H9 (cell line): ENCODE data around the gene FBXL16. TPM values are rescaled to one million over a fixed set of nuclear protein-coding genes. Genes with fewer than 3 reads are reported as not detected.
A peak's percentile ranks its signal among the peaks of the same experiment; 100 is the strongest.

ENCODE experiments used
- DNase-seq: peaks from one replicate; pipeline ENCODE4 v3.0.0-alpha.2; 2017
- H2AFZ ChIP-seq: one replicate; pipeline ENCODE4 v1.6.1; 2013; ENCODE audit warnings: mild to moderate bottlenecking, low read length, control low read depth, moderate library complexity
- H2AK5ac ChIP-seq: 2 replicates; pipeline ENCODE4 v1.6.1; 2013; ENCODE audit warnings: low read length, control low read depth, mixed read lengths; ENCODE audit not compliant: insufficient read length
- H2BK120ac ChIP-seq: one replicate; pipeline ENCODE4 v1.6.1; 2013; ENCODE audit warnings: low read depth, mild to moderate bottlenecking, low read length, control low read depth, inconsistent platforms; ENCODE audit not compliant: poor library complexity, severe bottlenecking
- H2BK12ac ChIP-seq: 2 replicates; pipeline ENCODE4 v1.6.1; 2013; ENCODE audit warnings: low read length, control low read depth, mixed read lengths, low read depth; ENCODE audit not compliant: insufficient read length
- H2BK15ac ChIP-seq: 2 replicates; pipeline ENCODE4 v1.6.1; 2013; ENCODE audit warnings: low read depth, low read length, control low read depth
- H2BK20ac ChIP-seq: one replicate; pipeline ENCODE4 v1.6.1; 2013; ENCODE audit warnings: low read depth, mild to moderate bottlenecking, low read length, control low read depth, inconsistent platforms; ENCODE audit not compliant: poor library complexity, severe bottlenecking
- H2BK5ac ChIP-seq: 2 replicates; pipeline ENCODE4 v1.6.1; 2013; ENCODE audit warnings: low read length, control low read depth, mixed read lengths; ENCODE audit not compliant: insufficient read length
- H3K14ac ChIP-seq: 2 replicates; pipeline ENCODE4 v1.6.1; 2013; ENCODE audit warnings: low read length, control low read depth; ENCODE audit not compliant: insufficient read depth
- H3K18ac ChIP-seq: 2 replicates; pipeline ENCODE4 v1.6.1; 2013; ENCODE audit warnings: low read depth, mild to moderate bottlenecking, mixed read lengths, low read length, control low read depth; ENCODE audit not compliant: insufficient read length
- H3K23ac ChIP-seq: 2 replicates; pipeline ENCODE4 v1.6.1; 2013; ENCODE audit warnings: low read length, control low read depth, mixed read lengths, low read depth; ENCODE audit not compliant: insufficient read length
- H3K23me2 ChIP-seq: 2 replicates; pipeline ENCODE4 v1.6.1; 2013; ENCODE audit warnings: low read depth, mild to moderate bottlenecking, mixed read lengths, low read length, control low read depth; ENCODE audit not compliant: insufficient read length, poor library complexity, severe bottlenecking
- H3K27ac ChIP-seq: 2 replicates; pipeline ENCODE4 v1.5.1; 2013; ENCODE audit warnings: low read length, control low read depth, mixed read lengths, low read depth; ENCODE audit not compliant: insufficient read length
- H3K27me3 ChIP-seq: 2 replicates; pipeline ENCODE4 v1.6.1; 2013; ENCODE audit warnings: low read length, control low read depth, inconsistent platforms; ENCODE audit not compliant: insufficient read depth
- H3K4ac ChIP-seq: 2 replicates; pipeline ENCODE4 v1.6.1; 2013; ENCODE audit warnings: low read depth, mild to moderate bottlenecking, control low read depth, inconsistent platforms, low read length, moderate library complexity
- H3K4me1 ChIP-seq: 2 replicates; pipeline ENCODE4 v1.6.1; 2013; ENCODE audit warnings: low read length, control low read depth, inconsistent platforms; ENCODE audit not compliant: insufficient read depth
- H3K4me2 ChIP-seq: 2 replicates; pipeline ENCODE4 v1.6.1; 2013; ENCODE audit warnings: low read length, control low read depth, mixed read lengths; ENCODE audit not compliant: insufficient read length, insufficient read depth
- H3K56ac ChIP-seq: 2 replicates; pipeline ENCODE4 v1.6.1; 2013; ENCODE audit warnings: low read depth, mild to moderate bottlenecking, mixed read lengths, low read length, control low read depth; ENCODE audit not compliant: insufficient read length
- H3K79me1 ChIP-seq: 2 replicates; pipeline ENCODE4 v1.6.1; 2013; ENCODE audit warnings: low read depth, mild to moderate bottlenecking, moderate library complexity, low read length, control low read depth, inconsistent platforms; ENCODE audit not compliant: insufficient read depth, poor library complexity, severe bottlenecking
- H3K79me2 ChIP-seq: 2 replicates; pipeline ENCODE4 v1.6.1; 2013; ENCODE audit warnings: low read length, control low read depth, inconsistent platforms; ENCODE audit not compliant: insufficient read depth
- H3K9ac ChIP-seq: 2 replicates; pipeline ENCODE4 v1.6.1; 2013; ENCODE audit warnings: low read length, control low read depth, mixed read lengths; ENCODE audit not compliant: insufficient read length; ENCODE audit errors: extremely low read depth
- H3K9me3 ChIP-seq: one replicate; pipeline ENCODE4 v1.6.1; 2013; ENCODE audit warnings: low read depth, low read length, inconsistent platforms; ENCODE audit not compliant: control insufficient read depth
- H3T11ph ChIP-seq: one replicate; pipeline ENCODE4 v1.6.1; 2013; ENCODE audit warnings: mild to moderate bottlenecking, low read length, control low read depth, inconsistent platforms
- H4K20me1 ChIP-seq: one replicate; pipeline ENCODE4 v1.6.1; 2013; ENCODE audit not compliant: control insufficient read depth, insufficient read length, insufficient read depth
- H4K5ac ChIP-seq: 2 replicates; pipeline ENCODE4 v1.6.1; 2013; ENCODE audit warnings: low read depth, mild to moderate bottlenecking, mixed read lengths, low read length, control low read depth; ENCODE audit not compliant: insufficient read length
- H4K8ac ChIP-seq: replicated peaks from 2 replicates; pipeline ENCODE4 v1.6.1; 2013; ENCODE audit warnings: low read length, control low read depth, mixed read lengths, low read depth; ENCODE audit not compliant: insufficient read length
- H4K91ac ChIP-seq: 2 replicates; pipeline ENCODE4 v1.6.1; 2013; ENCODE audit warnings: low read depth, mild to moderate bottlenecking, moderate library complexity, mixed read lengths, low read length, control low read depth; ENCODE audit not compliant: insufficient read length
- H3K27ac Mint-ChIP-seq, 3 experiments: 2 replicates in 2 of 3; 3 replicates in 1 of 3; pipeline ENCODE4 v1.8.0; 2020 to 2021; ENCODE audit warnings: mixed read lengths in 3 of 3, mild to moderate bottlenecking in 1 of 3, moderate library complexity in 1 of 3
- H3K27me3 Mint-ChIP-seq: 2 replicates; pipeline ENCODE4 v1.8.0; 2021; ENCODE audit warnings: low read depth, mild to moderate bottlenecking, moderate library complexity, mixed read lengths
- H3K36me3 Mint-ChIP-seq, 3 experiments: 2 replicates in 2 of 3; 3 replicates in 1 of 3; pipeline ENCODE4 v1.8.0; 2020 to 2021; ENCODE audit warnings: low read depth in 3 of 3, mixed read lengths in 3 of 3; ENCODE audit not compliant: insufficient read depth in 1 of 3
- H3K4me1 Mint-ChIP-seq, 2 experiments: 2 replicates each; pipeline ENCODE4 v1.8.0; 2020; ENCODE audit warnings: mixed read lengths in 2 of 2
- H3K4me3 Mint-ChIP-seq, 2 experiments: 2 replicates in 1 of 2; 3 replicates in 1 of 2; pipeline ENCODE4 v1.8.0; 2020 to 2021; ENCODE audit warnings: mild to moderate bottlenecking in 2 of 2, mixed read lengths in 2 of 2, moderate library complexity in 1 of 2
- H3K9me3 Mint-ChIP-seq, 2 experiments: 2 replicates in 1 of 2; 3 replicates in 1 of 2; pipeline ENCODE4 v1.8.0; 2020; ENCODE audit warnings: mild to moderate bottlenecking in 2 of 2, mixed read lengths in 2 of 2, moderate library complexity in 1 of 2
- WGBS: extraction: QIAGEN DNeasy Blood & Tissue Kit; methylation state at CpG from one replicate; pipeline ENCODE4 v1.1.7; 2013; ENCODE audit warnings: missing lambda C conversion rate, low lambda C conversion rate, mixed read lengths; ENCODE audit not compliant: insufficient read length; ENCODE audit errors: extremely low coverage; 5-methylcytosine and 5-hydroxymethylcytosine counted together
- total RNA-seq: library from RNA; stranded (reverse); gene quantifications from 2 replicates; pipeline ENCODE4 v1.2.1, GENCODE V29; 2021
- TF ChIP-seq, protein P1 (sequence below): fragments of 200-600 bp; sonication (generic); conservative IDR thresholded peaks from 3 replicates; pipeline ENCODE4 v1.8.0; 2021; ENCODE audit warnings: antibody characterized with exemption, mild to moderate bottlenecking

The FBXL16 gene
- total RNA-seq, 1 experiment from 2014 or later, result 9.6 TPM

GRCh38 chr16:684071-684794 lies 21.4 kb downstream of the FBXL16 start, which contains the start of gene JMJD8:
Gene JMJD8 (minus strand): TSS chr16:684334. CDS start chr16:684319, 15 bp downstream.
- Histone ChIP-seq H3K4me1 (no peaks in the 10 kb centered on the region), H2AFZ (no peak within 1 kb of the TSS), H3K27me3 (no peaks in the 10 kb centered on the region), H4K91ac (no peak within 1 kb of the TSS), H2BK5ac (no peak within 1 kb of the TSS), H4K20me1 (no peaks in the 10 kb centered on the region), H3K4me2 (peak within 1 kb of the TSS; percentile 20), H3K18ac (no peak within 1 kb of the TSS), H3T11ph (no peak within 1 kb of the TSS), H3K4ac (no peak within 1 kb of the TSS), H2AK5ac (no peak within 1 kb of the TSS), H3K79me2 (peaks cover 2% of the 10 kb centered on the region; the same call in 1 of the 2 replicates), H3K79me1 (no peaks in the 10 kb centered on the region), H2BK15ac (no peak within 1 kb of the TSS), H3K14ac (no peak within 1 kb of the TSS), H3K23ac (no peak within 1 kb of the TSS), H4K8ac (no peak within 1 kb of the TSS), H3K56ac (no peak within 1 kb of the TSS), H3K27ac (no peak within 1 kb of the TSS), H3K23me2 (peaks cover 11% of the 10 kb centered on the region), H2BK120ac (no peak within 1 kb of the TSS), H4K5ac (no peak within 1 kb of the TSS), H3K9ac (peak within 1 kb of the TSS; percentile 21), H2BK20ac (no peak within 1 kb of the TSS), H2BK12ac (no peak within 1 kb of the TSS), H3K9me3 (no peaks in the 10 kb centered on the region)
- H3K27ac Mint-ChIP-seq, result peak within 1 kb of the TSS in 1 of 3 experiments; percentile 83; a peak in 2 of 7 replicates
- H3K27me3 Mint-ChIP-seq, result no peaks in the 10 kb centered on the region; the same call in 1 of the 2 replicates
- H3K36me3 Mint-ChIP-seq, result peaks cover 15 to 47% (median 44%) of the 10 kb centered on the region in 3 experiments; a peak in 6 of 7 replicates
- TF ChIP-seq, protein P1, sequence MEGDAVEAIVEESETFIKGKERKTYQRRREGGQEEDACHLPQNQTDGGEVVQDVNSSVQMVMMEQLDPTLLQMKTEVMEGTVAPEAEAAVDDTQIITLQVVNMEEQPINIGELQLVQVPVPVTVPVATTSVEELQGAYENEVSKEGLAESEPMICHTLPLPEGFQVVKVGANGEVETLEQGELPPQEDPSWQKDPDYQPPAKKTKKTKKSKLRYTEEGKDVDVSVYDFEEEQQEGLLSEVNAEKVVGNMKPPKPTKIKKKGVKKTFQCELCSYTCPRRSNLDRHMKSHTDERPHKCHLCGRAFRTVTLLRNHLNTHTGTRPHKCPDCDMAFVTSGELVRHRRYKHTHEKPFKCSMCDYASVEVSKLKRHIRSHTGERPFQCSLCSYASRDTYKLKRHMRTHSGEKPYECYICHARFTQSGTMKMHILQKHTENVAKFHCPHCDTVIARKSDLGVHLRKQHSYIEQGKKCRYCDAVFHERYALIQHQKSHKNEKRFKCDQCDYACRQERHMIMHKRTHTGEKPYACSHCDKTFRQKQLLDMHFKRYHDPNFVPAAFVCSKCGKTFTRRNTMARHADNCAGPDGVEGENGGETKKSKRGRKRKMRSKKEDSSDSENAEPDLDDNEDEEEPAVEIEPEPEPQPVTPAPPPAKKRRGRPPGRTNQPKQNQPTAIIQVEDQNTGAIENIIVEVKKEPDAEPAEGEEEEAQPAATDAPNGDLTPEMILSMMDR, result no peak
- peak within 1 kb of the TSS; percentile 81 to 86 for H3K4me3 Mint-ChIP-seq
- WGBS, result no CpG with 5 or more reads among the region's 91 CpGs
- DNase-seq, result peak; percentile 97
- H3K9me3 Mint-ChIP-seq, result no peaks in the 10 kb centered on the region
- peaks cover 10 to 22% of the 10 kb centered on the region in 2 experiments; a peak in 3 of 4 replicates for H3K4me1 Mint-ChIP-seq
